Sciatic nerve (tissue), 2 donors: ENCODE results near the gene SLIT3. TPM values are rescaled to one million over a fixed set of nuclear protein-coding genes. Genes with fewer than 3 reads are reported as not detected.
A peak's percentile ranks its signal among the peaks of the same experiment; 100 is the strongest.

ENCODE experiments used
- ATAC-seq: fragments of 200-7000 bp; cut with Tn5 transposase; one replicate; pipeline ENCODE4 v1.9.1; 2020; ENCODE audit warnings: mild to moderate bottlenecking, moderate library complexity
- DNase-seq: peaks from one replicate; pipeline ENCODE4 v3.0.0-alpha.2; 2020; ENCODE audit warnings: low spot score
- intact Hi-C: fragments of 100-400 bp; cut with DNase I; formaldehyde crosslinking; loops from one replicate; pipeline ENCODE4 v1.14.2; 2022
- total RNA-seq: library from RNA; stranded (reverse); fragmentation: NEBNext Ultra II Directional; extraction: Animal tissue kit (Norgen Biotek cat#: 25700); gene quantifications from one replicate; pipeline ENCODE4 v1.2.1, GENCODE V29; 2021
- donor health status: DM: no; HTN: no; CAD: no.
- donor health status: DM: no; HTN: no; CAD: no.

The SLIT3 gene
- total RNA-seq, 1 donor from 2014 or later, result 50.6 TPM

DNA sequence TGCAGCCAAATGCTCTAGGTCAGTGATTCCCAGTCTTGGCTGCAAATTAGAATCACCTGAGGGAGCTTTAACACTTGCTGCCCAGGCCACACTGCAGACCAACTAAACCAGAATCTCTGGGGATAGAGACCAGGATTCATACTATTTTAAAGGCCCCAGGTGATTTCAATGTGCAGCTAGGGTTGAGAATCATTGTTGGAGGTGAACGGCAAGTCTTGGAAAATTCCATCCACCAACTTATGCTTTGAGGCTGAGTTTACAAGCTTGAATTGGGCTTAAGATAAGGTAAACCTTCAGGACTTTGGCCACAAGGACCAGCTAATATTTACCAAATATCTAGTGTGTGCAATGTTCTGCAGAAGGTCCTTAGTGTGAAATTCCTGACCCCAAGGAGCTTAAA is 27.5 kb downstream of the SLIT3 start:
- ATAC-seq (no peak), DNase-seq (no peak)
- intact Hi-C loops, result no loop called here

GRCh38 chr5:169272731-169273427 is 28.1 kb downstream of the SLIT3 start:
- DNase-seq (no peak), ATAC-seq (no peak)
- intact Hi-C loops, result no loop called here

GRCh38 chr5:169272111-169272510 is 28.8 kb downstream of the SLIT3 start:
- DNase-seq (no peak), ATAC-seq (no peak)
- intact Hi-C loops, result no loop called here

DNA sequence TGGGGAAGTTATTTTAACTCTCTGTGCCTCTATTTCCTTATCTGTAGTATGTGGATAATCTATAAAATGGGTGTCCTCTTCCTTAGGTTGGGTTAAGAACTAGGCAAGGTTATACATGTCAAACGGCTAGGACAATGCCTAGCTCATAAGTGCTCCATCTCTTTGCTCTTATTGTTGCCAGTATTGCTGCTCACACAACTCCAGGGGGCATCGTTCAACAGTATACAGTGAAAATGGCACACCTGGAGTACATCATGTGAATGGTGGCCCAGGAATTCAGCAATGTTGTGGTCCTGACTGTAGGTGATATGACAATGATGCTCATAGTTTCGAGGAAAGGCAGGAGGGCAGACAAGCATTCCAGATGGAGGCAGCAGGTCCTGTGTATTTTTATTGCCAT is 30.1 kb downstream of the SLIT3 start:
- ATAC-seq, result no peak
- intact Hi-C loops, result no loop called here

GRCh38 chr5:169268019-169268418 is 32.9 kb downstream of the SLIT3 start:
- ATAC-seq, result no peak
- intact Hi-C loops, result no loop called here
- no peak for DNase-seq

More for the DNA sequence above, 30.1 kb downstream of the SLIT3 start:
- no peak for DNase-seq

GRCh38 chr5:169265888-169266287 is 35.1 kb downstream of the SLIT3 start:
- ATAC-seq (no peak), DNase-seq (no peak)
- intact Hi-C loops, result no loop called here

GRCh38 chr5:169263591-169263990 is 37.3 kb downstream of the SLIT3 start:
- DNase-seq (no peak), ATAC-seq (no peak)
- intact Hi-C loops, result no loop called here

- DNase-seq (no peak), ATAC-seq (no peak)
- intact Hi-C loops, result no loop called here
Measured at GRCh38 chr5:169260896-169261569, 39.9 kb downstream of the SLIT3 start.

DNA sequence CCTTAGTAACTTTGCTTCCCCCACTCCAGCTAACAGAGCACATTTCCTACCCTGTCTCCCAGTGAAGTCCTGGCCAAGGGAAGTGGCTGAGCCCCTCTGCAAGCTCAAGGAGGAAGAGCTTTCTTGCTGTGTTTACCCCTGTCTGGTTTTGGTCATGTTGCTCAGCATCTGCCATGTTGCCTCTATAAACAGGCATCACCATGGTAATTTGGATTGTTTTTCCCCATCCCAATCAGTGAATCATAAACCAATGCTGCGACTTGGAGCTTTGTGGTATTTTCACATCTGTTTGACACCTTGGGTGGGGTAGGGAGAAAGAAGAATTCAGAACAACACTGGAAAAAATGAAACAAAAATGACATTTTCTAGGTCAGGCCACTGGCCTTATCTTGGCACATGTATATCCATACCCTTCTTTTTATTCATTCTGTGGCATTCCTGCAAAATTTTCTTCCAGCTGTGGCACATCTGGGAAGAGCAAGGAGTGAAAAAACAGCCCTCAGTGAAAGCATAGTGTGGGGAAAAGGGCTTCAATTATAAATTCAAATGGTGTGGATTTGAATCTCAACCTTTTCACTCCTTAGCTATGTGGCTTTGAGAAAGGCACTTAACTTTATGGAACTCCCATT is 42.5 kb downstream of the SLIT3 start:
- no peak for DNase-seq
- intact Hi-C loops, result no loop called here
- ATAC-seq, result no peak

- intact Hi-C loops, result no loop called here
- ATAC-seq (no peak), DNase-seq (no peak)
Measured at GRCh38 chr5:169256191-169256590, 44.7 kb downstream of the SLIT3 start.

GRCh38 chr5:169253071-169253470 is 47.9 kb downstream of the SLIT3 start:
- ATAC-seq (no peak), DNase-seq (no peak)
- intact Hi-C loops, result no loop called here

DNA sequence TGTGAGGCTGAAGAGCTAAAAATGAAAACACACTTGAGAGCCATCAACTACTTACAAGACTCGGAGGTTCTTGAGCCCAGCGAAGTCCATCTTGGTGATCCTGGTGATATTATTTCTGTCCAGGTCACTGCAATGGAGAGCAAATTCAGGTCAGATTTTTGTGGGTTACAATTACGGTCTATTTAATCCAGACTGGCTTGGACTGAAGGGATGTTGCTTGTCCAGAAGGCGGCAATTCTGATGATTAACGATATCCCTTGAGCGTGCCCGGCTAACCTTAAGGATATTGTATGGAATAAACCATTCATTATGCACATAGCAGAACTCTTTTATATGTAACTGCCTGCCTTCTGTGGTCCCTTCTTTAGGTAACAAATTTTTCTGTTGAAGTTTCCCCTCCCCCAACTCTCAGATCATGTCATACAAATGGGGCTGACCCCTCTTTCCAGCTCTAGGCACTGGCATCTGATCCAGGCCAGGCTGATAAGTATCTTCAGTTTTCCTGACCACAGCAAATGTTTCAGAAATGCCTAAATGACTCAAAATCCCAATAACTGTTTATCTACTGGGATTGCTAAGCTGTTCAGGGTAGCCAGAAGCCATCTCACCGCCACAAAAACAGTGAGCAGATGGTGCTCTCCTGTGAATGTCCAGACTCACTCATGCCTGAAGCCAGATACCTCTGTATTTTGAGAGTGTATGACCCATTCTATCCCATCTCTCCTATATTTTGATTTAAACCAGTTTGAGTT is 49.4 kb downstream of the SLIT3 start:
- no peak for DNase-seq
- ATAC-seq, result no peak
- intact Hi-C loops, result no loop called here

DNA sequence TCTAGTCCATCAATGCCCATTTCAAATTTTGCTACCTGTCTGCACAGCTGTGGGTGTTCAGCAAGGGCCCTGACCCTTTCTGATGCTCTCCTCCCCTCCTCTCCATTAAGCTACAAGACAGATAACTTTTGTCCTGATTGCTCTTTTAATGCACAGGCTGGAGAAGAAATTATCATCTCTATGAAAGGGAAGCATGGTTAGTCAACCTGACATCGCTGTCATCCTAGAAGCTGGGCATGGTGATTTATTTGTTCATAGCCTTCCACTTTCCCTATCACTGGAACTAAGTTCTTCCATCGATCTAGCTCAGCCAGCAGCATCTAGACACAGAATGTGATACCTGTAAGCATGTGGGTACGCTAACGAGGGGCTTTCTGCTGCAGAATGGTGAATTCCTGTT is 50.1 kb downstream of the SLIT3 start:
- intact Hi-C loops, result no loop called here
- DNase-seq, result no peak
- no peak for ATAC-seq

- ATAC-seq, result no peak
- intact Hi-C loops, result no loop called here
- no peak for DNase-seq
Measured at GRCh38 chr5:169248996-169249395, 51.9 kb downstream of the SLIT3 start.

DNA sequence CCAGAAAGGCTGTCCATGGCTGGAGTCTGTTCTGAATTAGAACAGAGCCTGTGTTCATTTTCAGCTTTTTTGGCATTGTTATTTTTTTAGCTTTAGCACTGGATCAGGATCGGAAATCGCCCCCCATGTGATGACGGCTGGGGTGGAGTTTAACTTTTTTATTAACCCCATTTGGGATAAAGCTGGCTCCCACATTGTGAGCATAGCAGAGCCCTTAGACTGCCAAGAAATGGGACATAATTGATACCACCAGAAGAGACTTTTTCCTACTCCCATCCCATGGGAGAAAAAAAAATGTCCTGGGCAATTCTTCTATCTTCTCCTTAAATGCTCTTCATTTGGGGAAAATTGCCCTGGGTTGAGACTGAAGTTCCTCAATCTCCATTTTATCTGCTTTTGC is 52.4 kb downstream of the SLIT3 start:
- intact Hi-C loops, result no loop called here
- ATAC-seq, result peak; percentile 41
- DNase-seq, result no peak

- ATAC-seq (no peak), DNase-seq (no peak)
- intact Hi-C loops, result no loop called here
Measured at GRCh38 chr5:169244812-169245211, 56.1 kb downstream of the SLIT3 start.

GRCh38 chr5:169243651-169244422 is 57.1 kb downstream of the SLIT3 start:
- DNase-seq (no peak), ATAC-seq (no peak)
- intact Hi-C loops, result no loop called here

GRCh38 chr5:169242849-169243186 is 58.1 kb downstream of the SLIT3 start:
- DNase-seq (no peak), ATAC-seq (no peak)
- intact Hi-C loops, result no loop called here

- intact Hi-C loops, result no loop called here
- no peak for DNase-seq
Measured at GRCh38 chr5:169242175-169242848, 58.6 kb downstream of the SLIT3 start.

More at GRCh38 chr5:169242175-169242848, 58.6 kb downstream of the SLIT3 start:
- no peak for ATAC-seq
